GM18517 (cell line): ENCODE results near the gene CYP3A7.
"Not testable (repeated sequence)": the region's sequence is repeated elsewhere in the genome, so short reads cannot be mapped to it uniquely, and the experiment has no call there.

Source experiments
- ATAC-seq: cut with Tn5 transposase; IDR thresholded peaks from one replicate; pipeline ENCODE4 v1.9.1; 2021; ENCODE audit warnings: mild to moderate bottlenecking, moderate library complexity; ENCODE audit not compliant: unreplicated experiment

Gene CYP3A7

DNA sequence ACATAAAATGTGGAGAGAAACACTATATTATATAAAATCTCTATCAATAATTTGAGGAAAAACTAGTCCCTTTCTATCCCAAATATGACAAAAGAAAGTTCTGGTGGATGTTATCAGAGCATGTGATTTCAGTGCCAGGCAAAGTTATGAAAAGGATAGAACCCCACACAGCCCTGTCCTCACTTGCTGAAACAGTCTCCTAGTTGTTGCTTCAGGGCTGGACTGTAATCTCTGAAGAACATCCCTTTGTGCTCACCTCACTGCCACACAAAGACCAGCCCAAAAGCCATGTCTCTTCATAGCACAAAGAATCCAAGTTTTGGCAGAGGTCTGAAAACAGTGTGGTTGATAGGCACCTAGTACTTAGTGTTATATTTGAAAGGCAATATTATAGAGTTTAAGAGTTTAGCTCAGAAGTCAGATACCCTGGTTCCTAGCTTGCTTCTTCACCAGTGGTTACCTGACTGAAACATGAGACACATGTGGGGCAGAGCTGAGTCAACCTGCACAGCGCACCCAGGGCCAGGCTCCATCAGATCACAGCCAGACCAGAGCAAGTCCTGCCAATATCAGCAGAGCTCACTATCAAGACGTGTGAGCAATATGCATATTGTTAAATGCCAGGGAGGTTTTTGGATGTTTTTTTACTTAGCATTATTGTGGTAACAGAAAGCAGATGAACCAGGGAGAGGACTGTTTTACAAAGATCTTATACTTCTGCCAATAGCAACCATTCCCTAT lies 25.0 kb downstream of the CYP3A7 start:
- no peak for ATAC-seq

DNA sequence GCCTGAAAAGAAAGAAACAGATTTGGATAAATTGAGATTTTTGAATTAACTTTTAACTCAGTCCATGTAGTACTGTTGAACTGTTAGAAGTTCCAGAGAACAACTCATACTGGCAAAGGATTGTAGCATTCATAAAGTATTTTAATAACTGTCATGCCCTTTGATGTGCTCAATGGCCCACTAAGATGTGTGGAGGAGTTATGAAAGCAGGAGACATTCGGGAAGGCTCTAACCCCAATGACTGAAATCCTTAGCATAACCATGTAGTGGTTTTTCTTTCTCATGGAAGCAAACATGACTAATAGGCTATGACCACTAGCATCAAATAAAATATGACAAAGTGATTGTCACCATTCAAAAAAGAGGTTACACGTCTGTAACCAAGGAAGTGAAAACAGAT lies 25.7 kb downstream of the CYP3A7 start:
- no peak for ATAC-seq

DNA sequence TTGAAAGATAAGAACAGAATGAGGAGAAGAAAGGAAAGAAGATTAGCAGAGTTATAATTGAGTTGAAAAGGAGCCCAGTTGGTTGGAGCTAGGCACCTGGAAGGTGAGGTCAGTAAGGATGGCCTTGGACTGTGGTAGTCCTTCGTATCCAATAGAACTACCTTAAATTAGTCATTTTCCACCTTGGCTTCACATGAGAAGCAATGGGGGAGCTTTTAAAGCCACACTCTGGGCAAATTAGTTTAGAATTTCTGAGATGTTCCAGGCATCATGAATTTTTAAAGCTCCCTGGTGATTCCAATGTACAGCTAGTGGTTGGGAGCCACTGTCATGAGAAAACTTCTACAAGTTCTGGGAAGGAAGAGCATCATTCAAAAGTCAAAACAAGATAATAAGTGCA lies 27.9 kb downstream of the CYP3A7 start:
- no peak for ATAC-seq

DNA sequence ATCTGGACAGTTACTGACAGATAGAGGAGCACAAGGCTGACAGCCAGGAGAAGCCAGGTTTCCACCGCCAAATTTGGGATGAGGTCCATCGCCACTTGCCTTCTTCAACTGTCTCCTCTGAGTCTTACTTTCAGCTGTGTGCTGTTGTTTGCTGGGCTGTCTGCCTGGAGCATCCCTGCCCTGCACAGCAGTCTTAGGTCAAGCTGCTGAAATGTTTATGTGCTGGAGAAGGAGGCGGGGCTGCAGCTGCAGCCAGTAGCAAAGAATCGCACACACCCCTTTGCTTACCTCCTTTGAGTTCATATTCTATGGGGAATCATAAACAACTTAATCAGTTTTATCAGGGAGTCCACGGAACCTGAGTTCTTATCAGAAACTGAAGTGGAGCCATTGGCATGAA lies 35.0 kb downstream of the CYP3A7 start:
- no peak for ATAC-seq

DNA sequence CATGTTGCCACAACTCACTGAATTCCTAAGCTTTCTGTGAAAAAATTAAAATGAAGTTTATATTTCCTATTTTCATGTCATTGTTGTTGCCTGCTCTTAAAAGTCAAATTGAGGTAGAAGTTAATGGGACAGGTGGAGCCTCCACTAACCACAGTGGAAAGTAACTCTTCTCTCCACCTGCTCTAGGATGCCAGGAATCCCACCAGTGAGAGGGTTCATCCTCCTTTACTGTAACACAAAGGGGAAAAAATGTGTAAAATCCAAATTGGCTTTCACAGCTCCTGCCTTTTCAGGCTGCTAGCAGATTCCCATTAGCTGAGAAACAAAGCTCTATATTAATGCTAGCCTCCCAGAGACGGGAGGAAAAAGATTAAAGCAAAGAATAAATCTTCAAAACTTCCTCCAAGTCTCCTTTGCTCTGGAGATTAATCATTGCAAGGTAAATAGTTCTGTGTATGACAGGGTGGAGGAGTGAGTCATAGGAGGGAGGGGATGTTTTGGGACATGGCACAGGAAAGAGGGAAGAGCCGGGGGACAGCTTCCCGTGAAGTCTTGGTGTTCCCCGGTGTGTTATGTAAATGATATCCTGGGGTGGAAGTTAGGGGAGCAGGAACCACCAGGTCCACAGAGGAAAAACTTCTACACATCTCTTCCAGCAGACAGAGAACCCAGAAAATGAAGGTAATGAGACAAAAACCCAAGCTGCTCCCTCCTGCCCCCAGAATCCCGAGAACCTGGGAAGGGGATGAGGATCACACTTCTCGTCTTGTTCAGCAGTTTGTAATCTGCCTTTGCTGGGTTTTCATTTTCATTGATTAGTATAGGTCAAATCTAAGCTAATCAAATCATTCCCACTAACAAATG lies 35.9 kb downstream of the CYP3A7 start:
- ATAC-seq = not testable (repeated sequence)

DNA sequence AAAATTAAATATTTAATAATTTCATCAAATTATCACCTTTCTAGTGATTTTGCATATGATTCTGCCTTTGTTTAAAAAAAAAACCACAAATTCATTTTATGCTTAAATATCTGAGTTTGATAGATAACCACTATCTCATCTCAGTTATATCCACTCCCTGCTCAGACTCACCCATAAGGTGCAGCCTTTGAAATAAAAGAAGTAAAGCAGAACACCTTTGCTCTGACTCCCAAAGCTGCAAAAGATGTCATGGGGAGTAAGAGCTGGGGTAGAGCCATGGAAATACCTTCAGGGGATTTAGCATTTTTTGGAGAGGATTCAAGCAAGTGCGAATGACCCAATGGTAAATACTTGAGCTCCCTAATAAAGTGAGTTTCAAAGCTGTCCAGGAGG lies 40.1 kb downstream of the CYP3A7 start:
- ATAC-seq = no peak

DNA sequence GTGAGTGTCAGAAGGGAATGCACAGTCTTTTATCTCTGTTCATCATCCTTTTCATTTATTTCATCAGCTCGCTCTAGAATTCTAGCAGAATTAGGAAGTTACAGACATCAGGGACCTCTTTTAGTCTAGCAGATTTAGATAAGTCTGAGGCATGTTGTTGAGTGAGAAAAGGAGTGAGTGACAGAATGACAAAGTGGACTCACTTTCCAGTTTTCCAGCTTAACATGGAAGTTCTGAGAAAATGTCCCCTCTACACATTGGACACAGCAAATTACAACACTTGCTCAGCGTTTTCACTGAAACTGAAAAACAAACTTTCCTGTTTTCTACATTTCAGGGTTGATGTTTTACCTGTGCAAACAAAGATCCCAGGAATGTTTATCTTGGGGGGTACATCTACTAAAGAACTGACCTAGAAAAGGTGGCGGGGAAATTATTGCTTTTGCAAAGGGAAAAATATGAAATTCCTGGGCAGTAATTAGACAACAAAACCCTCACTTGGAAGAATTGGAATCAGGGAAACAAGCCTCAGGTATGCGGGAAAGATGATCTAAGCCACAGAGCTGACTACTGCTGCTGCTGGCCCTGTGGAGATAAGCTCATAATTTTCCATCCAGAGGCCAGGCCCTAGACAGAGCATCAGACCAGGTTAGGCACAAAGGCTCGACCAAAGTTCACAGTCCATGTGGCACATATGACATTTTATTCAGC lies 40.6 kb downstream of the CYP3A7 start:
- ATAC-seq = no peak

DNA sequence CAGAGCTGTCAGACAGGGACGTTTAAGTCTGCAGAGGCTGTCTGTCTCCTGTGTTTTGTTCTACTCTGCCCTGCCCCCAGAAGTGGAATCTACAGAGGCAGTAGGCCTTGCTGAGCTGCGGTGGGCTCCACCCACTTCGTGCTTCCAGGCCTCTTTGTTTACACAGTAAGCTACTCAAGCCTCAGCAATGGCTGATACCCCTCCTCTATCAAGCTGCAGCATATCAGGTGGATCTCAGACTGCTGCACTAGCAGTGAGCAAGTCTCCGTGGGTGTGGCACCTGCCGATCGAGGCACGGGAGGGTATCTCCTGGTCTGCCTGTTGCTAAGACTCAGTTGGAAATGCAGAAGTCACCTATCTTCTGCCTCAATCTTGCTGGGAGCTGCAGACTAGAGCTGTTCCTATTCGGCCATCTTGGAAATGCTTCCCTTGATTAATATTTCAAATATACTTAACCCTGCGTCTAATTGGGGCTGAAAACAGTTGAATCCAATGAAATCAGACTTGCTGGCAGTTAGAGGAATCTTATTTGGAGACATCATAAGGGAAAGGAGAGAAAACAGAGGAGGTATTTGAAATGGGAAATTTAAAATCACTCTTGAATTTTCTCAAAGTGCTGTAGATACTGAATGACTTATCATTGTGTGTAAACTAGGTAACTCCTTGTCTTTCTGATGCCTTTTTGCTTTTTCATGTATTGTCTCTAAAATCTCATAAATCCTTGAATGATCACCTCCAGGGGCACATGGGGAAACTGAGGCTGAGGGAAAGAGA lies 41.4 kb downstream of the CYP3A7 start:
- no peak for ATAC-seq

DNA sequence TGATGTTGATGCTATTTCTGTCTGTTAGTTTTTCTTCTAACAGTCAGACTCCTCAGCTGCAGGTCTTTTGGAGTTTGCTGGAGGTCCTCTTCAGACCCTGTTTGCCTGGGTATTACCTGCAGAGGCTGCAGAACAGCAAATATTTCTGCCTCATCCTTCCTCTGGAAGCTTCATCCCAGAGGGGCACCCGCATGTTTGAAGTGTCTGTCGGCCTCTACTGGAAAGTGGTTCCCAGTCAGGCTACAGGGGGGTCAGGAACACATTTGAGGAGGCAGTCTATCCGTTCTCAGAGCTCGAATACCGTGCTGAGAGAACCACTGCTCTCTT lies 41.9 kb downstream of the CYP3A7 start:
- no peak for ATAC-seq

DNA sequence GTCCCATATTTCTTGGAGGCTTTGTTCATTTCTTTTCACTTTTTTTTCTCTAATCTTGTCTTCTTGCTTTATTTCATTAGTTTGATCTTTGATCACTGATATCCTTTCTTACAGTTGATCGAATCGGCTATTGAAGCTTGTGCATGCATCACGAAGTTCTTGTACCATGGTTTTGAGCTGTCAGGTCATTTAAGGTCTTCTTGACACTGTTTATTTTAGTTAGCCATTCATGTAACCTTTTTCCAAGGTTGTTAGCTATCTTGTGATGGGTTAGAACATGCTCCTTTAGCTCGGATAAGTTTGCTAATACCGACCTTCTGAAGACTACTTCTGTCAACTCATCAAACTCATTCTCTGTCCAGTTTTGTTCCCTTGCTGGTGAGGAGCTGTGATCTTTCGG lies 42.4 kb downstream of the CYP3A7 start:
- ATAC-seq = not testable (repeated sequence)

DNA sequence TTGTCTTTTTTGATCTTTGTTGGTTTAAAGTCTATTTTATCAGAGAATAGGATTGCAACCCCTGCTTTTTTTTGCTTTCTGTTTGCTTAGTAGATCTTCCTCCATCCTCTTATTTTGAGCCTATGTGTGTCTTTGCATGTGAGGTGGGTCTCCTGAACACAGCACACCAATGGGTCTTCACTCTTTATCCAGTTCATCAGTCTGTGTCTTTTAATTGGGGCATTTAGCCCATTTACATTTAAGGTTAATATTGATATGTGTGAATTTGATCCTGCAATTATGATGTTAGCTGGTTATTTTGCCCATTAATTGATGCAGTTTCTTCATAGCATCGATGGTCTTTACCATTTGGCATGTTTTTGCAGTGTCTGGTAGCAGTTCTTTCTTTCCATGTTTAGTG lies 43.3 kb downstream of the CYP3A7 start:
- ATAC-seq = not testable (repeated sequence)

DNA sequence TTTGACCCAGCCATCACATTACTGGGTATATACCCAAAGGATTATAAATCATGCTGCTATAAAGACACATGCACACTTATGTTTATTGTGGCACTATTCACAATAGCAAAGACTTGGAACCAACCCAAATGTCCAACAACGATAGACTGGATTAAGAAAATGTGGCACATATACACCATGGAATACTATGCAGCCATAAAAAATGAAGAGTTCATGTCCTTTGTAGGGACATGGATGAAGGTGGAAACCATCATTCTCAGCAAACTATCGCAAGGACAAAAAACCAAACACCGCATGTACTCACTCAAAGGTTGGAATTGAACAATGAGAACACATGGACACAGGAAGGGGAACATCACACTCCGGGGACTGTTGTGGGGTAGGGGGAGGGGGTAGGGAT lies 44.1 kb downstream of the CYP3A7 start:
- not testable (repeated sequence) for ATAC-seq

DNA sequence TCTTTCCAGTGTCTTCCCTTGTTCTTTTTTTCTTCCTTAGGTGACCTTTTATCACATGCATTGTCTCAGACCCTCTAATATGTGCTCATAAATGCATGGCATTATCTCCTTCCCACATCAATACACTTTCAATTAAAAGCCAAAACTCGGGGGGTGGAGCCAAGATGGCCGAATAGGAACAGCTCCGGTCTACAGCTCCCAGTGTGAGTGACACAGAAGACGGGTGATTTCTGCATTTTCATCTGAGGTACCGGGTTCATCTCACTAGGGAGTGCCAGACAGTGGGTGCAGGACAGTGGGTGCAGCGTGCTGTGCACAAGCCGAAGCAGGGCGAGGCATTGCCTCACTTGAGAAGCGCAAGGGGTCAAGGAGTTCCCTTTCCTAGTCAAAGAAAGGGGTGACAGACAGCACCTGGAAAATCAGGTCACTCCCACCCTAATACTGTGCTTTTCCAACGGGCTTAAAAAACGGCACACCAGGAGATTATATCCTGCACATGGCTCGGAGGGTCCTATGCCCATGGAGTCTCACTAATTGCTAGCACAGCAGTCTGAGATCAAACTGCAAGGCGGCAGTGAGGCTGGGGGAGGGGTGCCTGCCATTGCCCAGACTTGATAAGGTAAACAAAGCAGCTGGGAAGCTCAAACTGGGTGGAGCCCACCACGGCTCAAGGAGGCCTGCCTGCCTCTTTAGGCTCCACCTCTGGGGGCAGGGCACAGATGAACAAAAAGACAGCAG lies 49.0 kb downstream of the CYP3A7 start:
- ATAC-seq = not testable (repeated sequence)

DNA sequence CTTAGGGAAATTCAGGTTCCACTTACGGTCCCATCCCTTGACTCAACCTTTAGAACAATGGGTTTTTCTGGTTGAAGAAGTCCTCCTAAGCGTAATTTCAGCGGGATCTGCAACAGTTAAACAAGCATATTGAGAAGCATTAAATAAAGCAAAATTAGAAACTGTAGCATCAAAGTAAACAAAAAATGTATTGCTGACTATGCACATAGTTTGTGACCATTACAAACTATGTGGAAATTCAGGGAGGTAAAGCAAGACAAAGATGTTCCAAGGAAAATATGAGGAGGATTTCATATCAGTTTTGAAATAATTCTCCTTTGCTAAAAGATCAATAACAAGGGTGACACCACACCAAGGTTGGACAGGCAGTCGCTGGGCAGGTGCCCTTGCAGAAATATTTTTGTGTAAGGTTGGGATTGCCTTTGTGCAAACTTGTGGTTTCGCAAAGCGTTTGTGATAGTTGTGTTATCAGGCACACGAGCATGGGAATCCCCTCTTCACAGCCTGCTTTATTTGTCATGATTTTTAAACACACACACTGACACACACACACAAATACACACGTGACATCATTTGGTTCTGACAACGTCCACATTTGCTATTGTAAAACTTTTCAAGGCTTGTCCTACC lies 49.8 kb downstream of the CYP3A7 start:
- ATAC-seq = no peak

DNA sequence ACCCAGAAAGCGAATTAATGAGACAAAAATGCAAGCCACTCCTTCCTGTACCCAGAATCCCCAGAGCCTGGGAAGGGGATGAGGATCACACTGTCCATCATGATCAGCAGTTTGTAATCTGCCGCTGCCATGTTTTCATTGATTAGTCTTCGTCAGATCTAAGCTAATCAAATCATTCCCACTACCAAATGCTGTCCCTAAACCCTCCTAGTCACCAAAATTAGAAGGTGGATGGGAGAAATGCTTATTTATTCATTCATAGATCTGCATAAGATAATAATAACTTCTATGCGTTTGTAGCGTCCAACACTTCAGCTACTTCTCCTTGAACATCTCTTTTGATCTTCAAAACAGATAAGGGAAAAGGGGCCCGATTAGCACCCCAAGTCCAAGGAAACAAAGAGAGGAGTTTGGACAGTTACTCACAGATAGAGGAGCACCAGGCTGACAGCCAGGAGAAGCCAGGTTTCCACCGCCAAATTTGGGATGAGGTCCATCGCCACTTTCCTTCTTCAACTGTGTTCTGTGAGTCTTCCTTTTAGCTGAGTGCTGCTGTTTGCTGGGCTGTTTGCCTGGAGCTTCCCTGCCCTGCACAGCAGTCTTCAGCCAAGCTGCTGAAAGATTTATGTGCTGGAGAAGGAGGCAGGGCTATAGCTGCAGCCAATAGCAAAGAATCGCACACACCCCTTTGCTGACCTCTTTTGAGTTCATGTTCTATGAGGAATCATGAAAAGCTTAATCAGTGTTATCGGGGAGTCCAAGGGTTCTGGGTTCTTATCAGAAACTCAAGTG lies 55.4 kb downstream of the CYP3A7 start, which contains the start of gene CYP3A5:
Gene CYP3A5 (minus strand): TSS at position 597 of the 792 bp plus-strand sequence. CDS start 100 bp downstream, at position 497.
- ATAC-seq = no peak

DNA sequence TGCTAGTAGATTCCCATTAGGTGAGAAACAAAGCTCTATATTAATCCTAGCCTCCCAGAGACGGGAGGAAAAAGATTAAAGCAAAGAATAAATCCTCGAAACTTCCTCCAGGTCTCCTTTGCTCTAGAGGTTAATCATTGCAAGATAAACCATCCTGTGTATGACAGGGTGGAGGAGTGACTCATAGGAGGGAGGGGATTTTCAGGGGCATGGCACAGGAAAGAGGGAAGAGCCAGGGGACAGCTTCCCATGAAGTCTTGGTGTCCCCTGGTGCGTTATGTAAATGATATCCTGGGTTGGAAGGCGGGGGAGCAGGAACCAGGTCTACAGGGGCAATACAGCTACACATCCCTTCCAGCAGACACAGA lies 56.0 kb downstream of the CYP3A7 start:
- no peak for ATAC-seq

DNA sequence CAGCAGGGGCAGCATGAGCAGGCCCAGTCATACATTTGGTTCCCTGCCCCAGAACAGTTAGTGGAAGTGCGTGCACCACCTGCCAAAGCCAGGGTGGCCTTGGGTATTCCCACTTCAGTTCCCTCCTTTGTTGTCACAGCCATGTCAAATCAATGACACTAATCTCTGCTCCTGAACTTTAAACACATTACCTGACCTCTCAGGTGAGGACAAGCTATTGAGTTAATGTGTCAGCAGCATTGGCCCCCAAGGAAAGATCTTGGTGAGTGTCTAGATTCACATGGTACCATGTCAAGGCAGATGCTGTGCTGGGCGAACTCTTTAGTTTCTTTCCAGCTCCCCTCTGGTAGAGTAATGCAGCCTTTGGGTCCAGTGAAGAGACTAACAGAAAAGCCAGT lies 57.3 kb downstream of the CYP3A7 start:
- ATAC-seq = no peak

DNA sequence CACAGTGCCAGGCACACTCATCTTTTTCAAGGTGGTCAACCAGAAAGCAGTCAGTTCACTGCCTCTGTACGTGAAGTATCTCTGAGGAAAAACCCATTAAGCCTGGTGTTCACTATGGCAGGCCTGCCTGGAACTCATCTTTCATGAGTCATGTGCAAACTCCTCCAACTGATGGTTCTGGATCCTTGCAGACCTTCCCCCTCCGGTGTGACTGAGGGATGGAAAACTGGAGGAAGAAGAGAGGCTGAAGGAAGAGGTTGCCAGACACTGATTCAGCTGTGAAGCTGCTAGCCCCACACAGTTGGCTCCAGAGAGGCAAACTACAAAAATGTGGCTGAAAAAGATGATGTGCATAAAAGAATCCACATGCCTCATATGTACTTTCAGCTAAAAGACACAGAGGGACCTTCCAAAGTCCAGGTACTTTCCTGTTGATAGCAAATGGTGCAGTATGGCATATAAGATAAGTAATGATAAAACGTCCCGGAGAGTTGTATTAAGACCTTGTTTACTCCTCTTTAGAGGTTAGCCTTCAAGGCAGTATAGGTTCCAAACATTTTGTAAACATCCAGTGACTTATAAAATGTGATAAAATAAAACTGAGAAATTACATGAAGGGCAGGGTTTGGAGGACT lies 57.9 kb downstream of the CYP3A7 start:
- no peak for ATAC-seq
